Liver (tissue), 9 donors: ENCODE measurements around the gene WBP2. TPM values are rescaled to one million over a fixed set of nuclear protein-coding genes. Genes with fewer than 3 reads are reported as not detected.

ENCODE experiments used
- DNase-seq: peaks from one replicate; pipeline ENCODE4 v3.0.0-alpha.2; 2017; ENCODE audit warnings: low spot score
- H3K27ac ChIP-seq, 2 donors: one replicate each; pipeline ENCODE4 v1.7.0; 2013; ENCODE audit warnings: inconsistent platforms in 2 of 2, low read length in 2 of 2, control low read depth in 1 of 2, low read depth in 1 of 2, mild to moderate bottlenecking in 1 of 2
- H3K27me3 ChIP-seq, 4 donors: one replicate each; pipeline versions ENCODE4 v1.6.1 to v1.7.0; 2013; ENCODE audit warnings: low read length in 3 of 4, inconsistent platforms in 1 of 4, mild to moderate bottlenecking in 1 of 4, moderate library complexity in 1 of 4; ENCODE audit not compliant: control insufficient read depth in 4 of 4, insufficient read depth in 4 of 4
- H3K36me3 ChIP-seq, 4 donors: one replicate each; pipeline versions ENCODE4 v1.6.1 to v1.7.0; 2013; ENCODE audit warnings: low read length in 3 of 4, mild to moderate bottlenecking in 3 of 4, low read depth in 1 of 4, moderate library complexity in 1 of 4; ENCODE audit not compliant: control insufficient read depth in 4 of 4, insufficient read depth in 3 of 4
- H3K4me1 ChIP-seq, 4 donors: one replicate each; pipeline versions ENCODE4 v1.6.1 to v1.7.0; 2013; ENCODE audit warnings: low read length in 3 of 4, mild to moderate bottlenecking in 3 of 4, moderate library complexity in 1 of 4; ENCODE audit not compliant: control insufficient read depth in 4 of 4, insufficient read depth in 4 of 4
- H3K4me3 ChIP-seq, 3 donors: one replicate each; pipeline versions ENCODE4 v1.6.1 to v1.7.0; 2013; ENCODE audit warnings: low read length in 3 of 3, control low read depth in 1 of 3, low read depth in 1 of 3, mild to moderate bottlenecking in 1 of 3
- H3K9ac ChIP-seq, 2 donors: one replicate each; pipeline ENCODE4 v1.7.0; 2013; ENCODE audit warnings: low read length in 2 of 2, mild to moderate bottlenecking in 2 of 2, moderate library complexity in 2 of 2, control low read depth in 1 of 2, low read depth in 1 of 2
- H3K9me3 ChIP-seq, 4 donors: one replicate each; pipeline versions ENCODE4 v1.6.1 to v1.7.0; 2013; ENCODE audit warnings: low read length in 3 of 4; ENCODE audit not compliant: control insufficient read depth in 4 of 4
- EGR1 ChIP-seq, 2 donors: IDR thresholded peaks; 2 replicates each; pipeline ENCODE4 v1.6.1; 2016 to 2018; ENCODE audit warnings: antibody characterized with exemption in 2 of 2, low read depth in 2 of 2
- FOXA1 ChIP-seq: IDR thresholded peaks from 2 replicates; pipeline ENCODE4 v1.6.1; 2016; ENCODE audit warnings: antibody characterized with exemption
- FOXA2 ChIP-seq: IDR thresholded peaks from 2 replicates; pipeline ENCODE4 v1.6.1; 2016; ENCODE audit warnings: antibody characterized with exemption
- GABPA ChIP-seq, 2 donors: IDR thresholded peaks in 1 of 2; conservative IDR thresholded peaks in 1 of 2; 2 replicates each; pipeline ENCODE4 v1.6.1; 2016; ENCODE audit warnings: antibody characterized with exemption in 2 of 2, mild to moderate bottlenecking in 1 of 2, moderate library complexity in 1 of 2
- HNF4A ChIP-seq, 2 donors: conservative IDR thresholded peaks; 2 replicates each; pipeline ENCODE4 v1.6.1; 2016; ENCODE audit warnings: antibody characterized with exemption in 2 of 2, mild to moderate bottlenecking in 2 of 2
- HNF4G ChIP-seq: IDR thresholded peaks from 2 replicates; pipeline ENCODE4 v1.6.1; 2016; ENCODE audit warnings: antibody characterized with exemption
- JUND ChIP-seq, 2 donors: IDR thresholded peaks; 2 replicates each; pipeline ENCODE4 v1.6.1; 2016; ENCODE audit warnings: antibody characterized with exemption in 2 of 2
- NR2F2 ChIP-seq: IDR thresholded peaks from 2 replicates; pipeline ENCODE4 v1.6.1; 2016; ENCODE audit warnings: antibody characterized with exemption
- RAD21 ChIP-seq, 2 donors: IDR thresholded peaks; 2 replicates each; pipeline ENCODE4 v1.6.1; 2016; ENCODE audit warnings: antibody characterized with exemption in 2 of 2, mild to moderate bottlenecking in 2 of 2
- RXRA ChIP-seq, 2 donors: IDR thresholded peaks; 2 replicates each; pipeline ENCODE4 v1.6.1; 2017 to 2018; ENCODE audit warnings: antibody characterized with exemption in 2 of 2, mild to moderate bottlenecking in 1 of 2
- SP1 ChIP-seq: IDR thresholded peaks from 2 replicates; pipeline ENCODE4 v1.6.1; 2018; ENCODE audit warnings: antibody characterized with exemption, mild to moderate bottlenecking
- TAF1 ChIP-seq: conservative IDR thresholded peaks from 2 replicates; pipeline ENCODE4 v1.6.1; 2016; ENCODE audit warnings: antibody characterized with exemption, mild to moderate bottlenecking
- YY1 ChIP-seq: IDR thresholded peaks from 2 replicates; pipeline ENCODE4 v1.6.1; 2016; ENCODE audit warnings: antibody characterized with exemption, mild to moderate bottlenecking
- whole genome bisulfite sequencing: extraction: QIAGEN DNeasy Blood & Tissue Kit; methylation state at CpG from one replicate; pipeline ENCODE4 v1.1.7; 2013; 5-methylcytosine and 5-hydroxymethylcytosine counted together
- polyA plus RNA-seq, 2 donors: library from polyadenylated mRNA; stranded (reverse) in 1 of 2; unstranded in 1 of 2; fragments of 200-250 nt in 1 of 2; fragments of >200 nt in 1 of 2; fragmentation: Nextera tagmentation in 1 of 2; extraction: Ambion mirVana in 1 of 2; gene quantifications; one replicate each; pipeline versions ENCODE4 v1.2.1 to v1.2.3, GENCODE V29; 2013 to 2015
- total RNA-seq, 2 donors: library from RNA; depleted of rRNA; stranded (reverse); fragments of >200 nt; gene quantifications; one replicate each; pipeline ENCODE4 v1.2.3, GENCODE V29; 2014
- TF ChIP-seq, protein P1 (sequence below): IDR thresholded peaks from 2 replicates; pipeline ENCODE4 v1.6.1; 2016; ENCODE audit warnings: antibody characterized with exemption
- TF ChIP-seq, protein P2 (sequence below): IDR thresholded peaks from 2 replicates; pipeline ENCODE4 v1.6.1; 2016; ENCODE audit warnings: antibody characterized with exemption
- TF ChIP-seq, protein P3 (sequence below): fragments of 150-350 bp; IDR thresholded peaks from 2 replicates; pipeline ENCODE4 v1.5.1; 2017; ENCODE audit warnings: improper control_type of control experiment, low read depth, low read length; ENCODE audit not compliant: missing input control
- TF ChIP-seq, protein P4 (sequence below): IDR thresholded peaks from 2 replicates; pipeline ENCODE4 v1.6.1; 2016; ENCODE audit warnings: antibody characterized with exemption
- TF ChIP-seq, protein P5 (sequence below): IDR thresholded peaks from 2 replicates; pipeline ENCODE4 v1.6.1; 2016; ENCODE audit warnings: antibody characterized with exemption, mild to moderate bottlenecking
- donor health status: healthy.
- donor health status: healthy.
- donor health status: healthy.
- donor health status: healthy.
- donor health status: healthy.

The WBP2 gene
- total and polyA plus RNA-seq, 4 donors, result 29.0 to 99.4 (median 51.6) TPM

DNA sequence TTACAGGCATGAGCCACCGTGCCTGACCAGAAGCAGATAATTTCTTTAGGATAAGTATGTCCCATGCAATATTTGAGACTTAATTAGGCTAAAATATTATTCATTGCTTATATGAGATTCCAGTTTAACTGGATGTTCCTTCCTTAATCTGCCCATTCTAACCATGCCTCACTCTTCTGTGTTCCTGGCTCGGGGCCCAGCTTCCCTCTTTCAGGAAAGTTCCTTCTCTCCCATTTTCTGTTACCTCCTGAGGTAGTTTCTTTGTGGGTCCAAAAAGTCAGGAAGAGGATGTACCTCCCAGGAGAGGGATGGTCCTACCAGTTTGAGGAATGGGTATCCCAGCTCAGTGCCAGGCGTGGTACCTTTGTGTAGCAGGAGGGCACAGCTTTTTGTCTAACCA, 47.3 kb downstream of the WBP2 start:
- Histone ChIP-seq H3K36me3 (peaks cover 5 to 17% (median 8%) of the 10 kb centered on the region in 4 donors), H3K27ac (no peak overlapping the region), H3K9ac (no peak overlapping the region), H3K27me3 (no peaks in the 10 kb centered on the region), H3K4me1 (peaks cover 0 to 27% (median 17%) of the 10 kb centered on the region in 4 donors), H3K9me3 (no peaks in the 10 kb centered on the region), H3K4me3 (no peak overlapping the region)
- DNase-seq, result no peak
- TF ChIP-seq RAD21 (IDR thresholded peaks at IDR 0.05) (no peak), SP1 (no peak), FOXA1 (no peak), EGR1 (IDR thresholded peaks at IDR 0.05; ENCODE audit: low read depth in 2 of 2) (no peak), TAF1 (no peak), JUND (IDR thresholded peaks at IDR 0.05) (no peak), HNF4A (conservative IDR thresholded peaks at IDR 0.05) (no peak), FOXA2 (no peak), GABPA (IDR thresholded peaks at IDR 0.05 in 1 of 2, conservative IDR thresholded peaks at IDR 0.05 in 1 of 2) (no peak), YY1 (no peak), RXRA (IDR thresholded peaks at IDR 0.05) (no peak), NR2F2 (no peak), HNF4G (no peak)
- TF ChIP-seq, protein P1, sequence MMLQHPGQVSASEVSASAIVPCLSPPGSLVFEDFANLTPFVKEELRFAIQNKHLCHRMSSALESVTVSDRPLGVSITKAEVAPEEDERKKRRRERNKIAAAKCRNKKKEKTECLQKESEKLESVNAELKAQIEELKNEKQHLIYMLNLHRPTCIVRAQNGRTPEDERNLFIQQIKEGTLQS, result no peak
- TF ChIP-seq, protein P2, sequence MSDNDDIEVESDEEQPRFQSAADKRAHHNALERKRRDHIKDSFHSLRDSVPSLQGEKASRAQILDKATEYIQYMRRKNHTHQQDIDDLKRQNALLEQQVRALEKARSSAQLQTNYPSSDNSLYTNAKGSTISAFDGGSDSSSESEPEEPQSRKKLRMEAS, result no peak
- TF ChIP-seq, protein P3, sequence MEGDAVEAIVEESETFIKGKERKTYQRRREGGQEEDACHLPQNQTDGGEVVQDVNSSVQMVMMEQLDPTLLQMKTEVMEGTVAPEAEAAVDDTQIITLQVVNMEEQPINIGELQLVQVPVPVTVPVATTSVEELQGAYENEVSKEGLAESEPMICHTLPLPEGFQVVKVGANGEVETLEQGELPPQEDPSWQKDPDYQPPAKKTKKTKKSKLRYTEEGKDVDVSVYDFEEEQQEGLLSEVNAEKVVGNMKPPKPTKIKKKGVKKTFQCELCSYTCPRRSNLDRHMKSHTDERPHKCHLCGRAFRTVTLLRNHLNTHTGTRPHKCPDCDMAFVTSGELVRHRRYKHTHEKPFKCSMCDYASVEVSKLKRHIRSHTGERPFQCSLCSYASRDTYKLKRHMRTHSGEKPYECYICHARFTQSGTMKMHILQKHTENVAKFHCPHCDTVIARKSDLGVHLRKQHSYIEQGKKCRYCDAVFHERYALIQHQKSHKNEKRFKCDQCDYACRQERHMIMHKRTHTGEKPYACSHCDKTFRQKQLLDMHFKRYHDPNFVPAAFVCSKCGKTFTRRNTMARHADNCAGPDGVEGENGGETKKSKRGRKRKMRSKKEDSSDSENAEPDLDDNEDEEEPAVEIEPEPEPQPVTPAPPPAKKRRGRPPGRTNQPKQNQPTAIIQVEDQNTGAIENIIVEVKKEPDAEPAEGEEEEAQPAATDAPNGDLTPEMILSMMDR, result no peak
- TF ChIP-seq, protein P4, sequence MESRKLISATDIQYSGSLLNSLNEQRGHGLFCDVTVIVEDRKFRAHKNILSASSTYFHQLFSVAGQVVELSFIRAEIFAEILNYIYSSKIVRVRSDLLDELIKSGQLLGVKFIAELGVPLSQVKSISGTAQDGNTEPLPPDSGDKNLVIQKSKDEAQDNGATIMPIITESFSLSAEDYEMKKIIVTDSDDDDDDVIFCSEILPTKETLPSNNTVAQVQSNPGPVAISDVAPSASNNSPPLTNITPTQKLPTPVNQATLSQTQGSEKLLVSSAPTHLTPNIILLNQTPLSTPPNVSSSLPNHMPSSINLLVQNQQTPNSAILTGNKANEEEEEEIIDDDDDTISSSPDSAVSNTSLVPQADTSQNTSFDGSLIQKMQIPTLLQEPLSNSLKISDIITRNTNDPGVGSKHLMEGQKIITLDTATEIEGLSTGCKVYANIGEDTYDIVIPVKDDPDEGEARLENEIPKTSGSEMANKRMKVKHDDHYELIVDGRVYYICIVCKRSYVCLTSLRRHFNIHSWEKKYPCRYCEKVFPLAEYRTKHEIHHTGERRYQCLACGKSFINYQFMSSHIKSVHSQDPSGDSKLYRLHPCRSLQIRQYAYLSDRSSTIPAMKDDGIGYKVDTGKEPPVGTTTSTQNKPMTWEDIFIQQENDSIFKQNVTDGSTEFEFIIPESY, result no peak
- TF ChIP-seq, protein P5, sequence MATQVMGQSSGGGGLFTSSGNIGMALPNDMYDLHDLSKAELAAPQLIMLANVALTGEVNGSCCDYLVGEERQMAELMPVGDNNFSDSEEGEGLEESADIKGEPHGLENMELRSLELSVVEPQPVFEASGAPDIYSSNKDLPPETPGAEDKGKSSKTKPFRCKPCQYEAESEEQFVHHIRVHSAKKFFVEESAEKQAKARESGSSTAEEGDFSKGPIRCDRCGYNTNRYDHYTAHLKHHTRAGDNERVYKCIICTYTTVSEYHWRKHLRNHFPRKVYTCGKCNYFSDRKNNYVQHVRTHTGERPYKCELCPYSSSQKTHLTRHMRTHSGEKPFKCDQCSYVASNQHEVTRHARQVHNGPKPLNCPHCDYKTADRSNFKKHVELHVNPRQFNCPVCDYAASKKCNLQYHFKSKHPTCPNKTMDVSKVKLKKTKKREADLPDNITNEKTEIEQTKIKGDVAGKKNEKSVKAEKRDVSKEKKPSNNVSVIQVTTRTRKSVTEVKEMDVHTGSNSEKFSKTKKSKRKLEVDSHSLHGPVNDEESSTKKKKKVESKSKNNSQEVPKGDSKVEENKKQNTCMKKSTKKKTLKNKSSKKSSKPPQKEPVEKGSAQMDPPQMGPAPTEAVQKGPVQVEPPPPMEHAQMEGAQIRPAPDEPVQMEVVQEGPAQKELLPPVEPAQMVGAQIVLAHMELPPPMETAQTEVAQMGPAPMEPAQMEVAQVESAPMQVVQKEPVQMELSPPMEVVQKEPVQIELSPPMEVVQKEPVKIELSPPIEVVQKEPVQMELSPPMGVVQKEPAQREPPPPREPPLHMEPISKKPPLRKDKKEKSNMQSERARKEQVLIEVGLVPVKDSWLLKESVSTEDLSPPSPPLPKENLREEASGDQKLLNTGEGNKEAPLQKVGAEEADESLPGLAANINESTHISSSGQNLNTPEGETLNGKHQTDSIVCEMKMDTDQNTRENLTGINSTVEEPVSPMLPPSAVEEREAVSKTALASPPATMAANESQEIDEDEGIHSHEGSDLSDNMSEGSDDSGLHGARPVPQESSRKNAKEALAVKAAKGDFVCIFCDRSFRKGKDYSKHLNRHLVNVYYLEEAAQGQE, result no peak
- WGBS, result 94% methylated on average over 3 of the region's 3 CpGs
